HCT116 (cell line): ENCODE results near the gene URM1. TPM values are rescaled to one million over a fixed set of nuclear protein-coding genes. Genes with fewer than 3 reads are reported as not detected.

Experiments
- ATAC-seq: fragments of 200-7000 bp; cut with Tn5 transposase; 2 replicates; pipeline ENCODE4 v1.9.1; 2020; ENCODE audit warnings: mild to moderate bottlenecking, moderate library complexity
- BruUV-seq: library from RNA; stranded (reverse); fragments of 400-500 nt; replicated peaks from 2 replicates; lab custom pipeline; 2021; lab: Mats Ljungman, UMichigan
- CTCF ChIA-PET: fragments of 300-600 bp; sonication (Branson Sonifier 250); formaldehyde crosslinking; loops from one replicate; lab custom pipeline; 2021; ENCODE audit warnings: antibody characterized with exemption; lab: Charles Lee
- POLR2A ChIA-PET: fragments of 300-600, 350-600 bp; sonication (Branson Sonifier 250); formaldehyde crosslinking; loops from one replicate; lab custom pipeline; 2021; ENCODE audit warnings: antibody characterized with exemption; lab: Charles Lee
- RAD21 ChIA-PET, 2 experiments: fragments of 300-600 bp; sonication (Branson Sonifier 250); formaldehyde crosslinking; loops; one replicate each; lab custom pipeline; 2023; ENCODE audit warnings: low total read pairs in 2 of 2; ENCODE audit not compliant: uncharacterized antibody in 2 of 2, unreplicated experiment in 2 of 2, low non-redundant PET in 1 of 2; lab: Charles Lee
- DNase-seq: peaks from one replicate; pipeline ENCODE4 v3.0.0-alpha.2; 2010; ENCODE audit warnings: low read depth, low spot score
- H2AFZ ChIP-seq: fragments of 200-600 bp; shearing (Covaris generic), sonication (generic); 2 replicates; pipeline ENCODE4 v1.6.1; 2017; ENCODE audit warnings: low read depth, mixed run types, mixed read lengths, antibody characterized with exemption, low read length; ENCODE audit not compliant: poor library complexity, severe bottlenecking
- H3K27ac ChIP-seq: 2 replicates; pipeline ENCODE4 v1.5.1; 2012; ENCODE audit warnings: low read depth, low read length
- H3K27me3 ChIP-seq: fragments of 200-600 bp; sonication (generic); 2 replicates; pipeline ENCODE4 v1.6.1; 2016; ENCODE audit warnings: mixed run types, low read length, mixed read lengths; ENCODE audit not compliant: insufficient read depth
- H3K36me3 ChIP-seq, 2 experiments: fragments of 200-500 bp in 1 of 2; fragments of 200-600 bp in 1 of 2; sonication (Bioruptor generic) in 1 of 2; sonication (generic) in 1 of 2; 2 replicates each; pipeline versions ENCODE4 v1.5.1 to v1.6.1; 2014 to 2016; ENCODE audit warnings: low read length in 2 of 2, inconsistent platforms in 1 of 2, mixed read lengths in 1 of 2, mixed run types in 1 of 2; ENCODE audit not compliant: insufficient read depth in 2 of 2, control insufficient read depth in 1 of 2
- H3K4me1 ChIP-seq, 2 experiments: fragments of 200-600 bp in 1 of 2; sonication (generic) in 1 of 2; 2 replicates each; pipeline versions ENCODE4 v1.5.1 to v1.6.1; 2012 to 2017; ENCODE audit warnings: low read length in 2 of 2, inconsistent platforms in 1 of 2, mild to moderate bottlenecking in 1 of 2, mixed read lengths in 1 of 2, mixed run types in 1 of 2, moderate library complexity in 1 of 2; ENCODE audit not compliant: insufficient read depth in 2 of 2, control insufficient read depth in 1 of 2
- H3K4me2 ChIP-seq: fragments of 200-600 bp; sonication (generic); 2 replicates; pipeline ENCODE4 v1.6.1; 2017; ENCODE audit warnings: mixed run types, low read length, mixed read lengths
- H3K4me3 ChIP-seq, 2 experiments: fragments of 200-600 bp in 1 of 2; sonication (generic) in 1 of 2; replicated peaks in 1 of 2; 2 replicates each; pipeline ENCODE4 v1.5.1; 2011 to 2016; ENCODE audit warnings: low read length in 2 of 2, control low read depth in 1 of 2, low read depth in 1 of 2, mild to moderate bottlenecking in 1 of 2, mixed read lengths in 1 of 2, mixed run types in 1 of 2
- H3K79me2 ChIP-seq: fragments of 200-600 bp; sonication (generic); 2 replicates; pipeline ENCODE4 v1.6.1; 2017; ENCODE audit warnings: mild to moderate bottlenecking, mixed run types, low read length, moderate library complexity, mixed read lengths; ENCODE audit not compliant: insufficient read depth
- H3K9ac ChIP-seq: fragments of 200-600 bp; sonication (generic); 2 replicates; pipeline ENCODE4 v1.6.1; 2016; ENCODE audit warnings: low read length, mixed read lengths
- H3K9me2 ChIP-seq: fragments of 200-600 bp; sonication (generic), shearing (Covaris generic); 2 replicates; pipeline ENCODE4 v1.6.1; 2017; ENCODE audit warnings: mixed run types, mild to moderate bottlenecking, moderate library complexity; ENCODE audit not compliant: insufficient read depth
- H3K9me3 ChIP-seq, 2 experiments: fragments of 200-500 bp in 1 of 2; fragments of 200-600 bp in 1 of 2; sonication (Bioruptor generic) in 1 of 2; sonication (generic) in 1 of 2; 2 replicates each; pipeline ENCODE4 v1.6.1; 2014 to 2017; ENCODE audit warnings: low read length in 2 of 2, mixed read lengths in 2 of 2, inconsistent platforms in 1 of 2, low read depth in 1 of 2, mild to moderate bottlenecking in 1 of 2, mixed run types in 1 of 2, moderate library complexity in 1 of 2; ENCODE audit not compliant: control insufficient read depth in 1 of 2, insufficient read depth in 1 of 2
- H4K20me1 ChIP-seq: fragments of 200-600 bp; sonication (generic), shearing (Covaris generic); 2 replicates; pipeline ENCODE4 v1.6.1; 2017; ENCODE audit warnings: mixed run types, mild to moderate bottlenecking, moderate library complexity; ENCODE audit not compliant: insufficient read depth
- POLR2AphosphoS5 ChIP-seq: IDR thresholded peaks from 2 replicates; pipeline ENCODE4 v1.6.1; 2011; ENCODE audit warnings: mild to moderate bottlenecking, low read depth, low read length, moderate library complexity
- SIN3A ChIP-seq: IDR thresholded peaks from 2 replicates; pipeline ENCODE4 v1.6.1; 2012; ENCODE audit warnings: low read depth
- SP1 ChIP-seq: IDR thresholded peaks from 2 replicates; pipeline ENCODE4 v1.6.1; 2012; ENCODE audit warnings: low read depth
- ZFX ChIP-seq: fragments of 450-650 bp; IDR thresholded peaks from 2 replicates; pipeline ENCODE4 v1.6.1; 2017
- intact Hi-C: fragments of 100-400 bp; cut with micrococcal nuclease; formaldehyde crosslinking; loops from 2 replicates; pipeline ENCODE4 v1.10.0; 2022
- total RNA-seq: library from RNA; stranded (reverse); gene quantifications from one replicate; pipeline ENCODE4 v1.2.1, GENCODE V29; 2021; ENCODE audit not compliant: unreplicated experiment
- TF ChIP-seq, protein P1 (sequence below), 3 experiments: fragments of 200-600 bp in 1 of 3; sonication (generic) in 1 of 3; IDR thresholded peaks in 2 of 3; conservative IDR thresholded peaks in 1 of 3; 2 replicates each; pipeline ENCODE4 v1.5.1; 2012 to 2017; ENCODE audit warnings: low read depth in 2 of 3, low read length in 2 of 3, antibody characterized with exemption in 1 of 3, borderline replicate concordance in 1 of 3, control low read depth in 1 of 3, mild to moderate bottlenecking in 1 of 3, mixed read lengths in 1 of 3, mixed run types in 1 of 3, moderate library complexity in 1 of 3; ENCODE audit not compliant: insufficient read depth in 1 of 3
- TF ChIP-seq, protein P2 (sequence below): IDR thresholded peaks from 2 replicates; pipeline ENCODE4 v1.6.1; 2012

URM1 gene
- total RNA-seq, 1 experiment from 2014 or later, result 51.6 TPM

DNA sequence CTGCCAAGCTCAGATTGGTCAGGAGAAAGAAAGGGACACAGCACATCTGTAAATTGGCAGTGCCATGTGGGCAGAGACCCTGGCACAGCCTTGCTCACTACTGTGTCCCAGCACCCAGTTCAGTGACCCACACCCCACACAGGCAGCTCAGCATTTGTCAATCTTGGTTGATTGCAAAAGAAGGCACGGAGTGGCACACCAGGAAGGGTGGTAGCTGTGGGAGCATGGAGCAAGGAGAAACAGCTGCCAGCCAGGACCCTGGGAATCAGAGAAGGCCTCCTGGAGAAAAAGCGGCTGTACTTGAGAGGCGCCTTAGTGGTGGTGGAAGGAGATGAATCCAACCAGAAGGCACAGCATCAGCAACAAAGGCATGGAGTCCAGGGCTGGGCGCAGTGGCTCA is 27.3 kb upstream of the URM1 start:
- CTCF ChIA-PET, result no interaction called here

DNA sequence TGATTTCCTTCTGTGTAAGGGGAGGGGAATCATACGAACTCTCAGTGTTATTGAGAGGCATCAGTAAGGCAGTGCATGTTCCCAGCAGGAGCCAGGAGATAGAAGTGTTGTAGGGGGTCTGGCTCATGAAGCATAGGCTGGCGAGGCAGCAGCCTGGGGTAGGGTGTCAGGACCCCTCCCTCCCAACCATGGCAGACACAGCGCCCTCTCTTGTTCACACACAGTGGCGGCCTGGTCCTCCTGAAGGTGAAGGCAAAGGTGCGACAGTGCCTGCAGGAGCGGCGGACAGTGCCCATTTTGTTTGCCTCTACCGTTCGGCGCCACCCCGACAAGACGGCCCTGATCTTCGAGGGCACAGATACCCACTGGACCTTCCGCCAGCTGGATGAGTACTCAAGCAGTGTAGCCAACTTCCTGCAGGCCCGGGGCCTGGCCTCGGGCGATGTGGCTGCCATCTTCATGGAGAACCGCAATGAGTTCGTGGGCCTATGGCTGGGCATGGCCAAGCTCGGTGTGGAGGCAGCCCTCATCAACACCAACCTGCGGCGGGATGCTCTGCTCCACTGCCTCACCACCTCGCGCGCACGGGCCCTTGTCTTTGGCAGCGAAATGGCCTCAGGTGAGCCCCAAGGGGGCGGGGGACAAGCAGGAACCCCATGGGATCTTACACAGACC is 26.1 kb upstream of the URM1 start:
- no peak overlapping the region for H2AFZ ChIP-seq
- H3K4me1 ChIP-seq, result peaks cover 0 to 8% of the 10 kb centered on the region in 2 experiments; a peak in 2 of 4 replicates
- H3K4me3 ChIP-seq, result no peak overlapping the region
- CTCF ChIA-PET, result no interaction called here
- DNase-seq, result no peak
- no TSS peak for BruUV-seq
- no peak overlapping the region for H3K27ac ChIP-seq
- no peak overlapping the region for H3K4me2 ChIP-seq
- peaks cover 8 to 26% of the 10 kb centered on the region in 2 experiments; a peak in 3 of 4 replicates for H3K36me3 ChIP-seq
- POLR2A ChIA-PET, result no interaction called here
- intact Hi-C loops, result loop anchor here (10.0 kb wide), 1 partner anchor 150 kb away; the partner anchor contains the start of gene CIZ1
- no peaks in the 10 kb centered on the region for H3K9me3 ChIP-seq
- peaks cover 10% of the 10 kb centered on the region for H3K79me2 ChIP-seq
- H3K9me2 ChIP-seq, result no peaks in the 10 kb centered on the region
- RAD21 ChIA-PET, result no interaction called here
- TF ChIP-seq, protein P1, sequence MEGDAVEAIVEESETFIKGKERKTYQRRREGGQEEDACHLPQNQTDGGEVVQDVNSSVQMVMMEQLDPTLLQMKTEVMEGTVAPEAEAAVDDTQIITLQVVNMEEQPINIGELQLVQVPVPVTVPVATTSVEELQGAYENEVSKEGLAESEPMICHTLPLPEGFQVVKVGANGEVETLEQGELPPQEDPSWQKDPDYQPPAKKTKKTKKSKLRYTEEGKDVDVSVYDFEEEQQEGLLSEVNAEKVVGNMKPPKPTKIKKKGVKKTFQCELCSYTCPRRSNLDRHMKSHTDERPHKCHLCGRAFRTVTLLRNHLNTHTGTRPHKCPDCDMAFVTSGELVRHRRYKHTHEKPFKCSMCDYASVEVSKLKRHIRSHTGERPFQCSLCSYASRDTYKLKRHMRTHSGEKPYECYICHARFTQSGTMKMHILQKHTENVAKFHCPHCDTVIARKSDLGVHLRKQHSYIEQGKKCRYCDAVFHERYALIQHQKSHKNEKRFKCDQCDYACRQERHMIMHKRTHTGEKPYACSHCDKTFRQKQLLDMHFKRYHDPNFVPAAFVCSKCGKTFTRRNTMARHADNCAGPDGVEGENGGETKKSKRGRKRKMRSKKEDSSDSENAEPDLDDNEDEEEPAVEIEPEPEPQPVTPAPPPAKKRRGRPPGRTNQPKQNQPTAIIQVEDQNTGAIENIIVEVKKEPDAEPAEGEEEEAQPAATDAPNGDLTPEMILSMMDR (IDR thresholded peaks at IDR 0.05 in 2 of 3, conservative IDR thresholded peaks at IDR 0.05 in 1 of 3; ENCODE audit: borderline replicate concordance in 1 of 3, insufficient read depth in 1 of 3, low read depth in 2 of 3, low read length in 2 of 3), result peak in 1 of 3 experiments; percentile 31; a peak in 2 of 6 replicates
- no peak for TF ChIP-seq POLR2AphosphoS5
- TF ChIP-seq, all 23 proteins: peak for 1
- no peaks in the 10 kb centered on the region for H3K27me3 ChIP-seq
- ATAC-seq, result no peak
- H4K20me1 ChIP-seq, result no peaks in the 10 kb centered on the region
- no peak overlapping the region for H3K9ac ChIP-seq

More for the DNA sequence above, 27.3 kb upstream of the URM1 start:
- no peak overlapping the region for H3K27ac ChIP-seq
- intact Hi-C loops, result loop anchor here (10.0 kb wide), 1 partner anchor 149 kb away; the partner anchor contains the start of gene CIZ1
- no peak overlapping the region for H3K4me2 ChIP-seq
- no peaks in the 10 kb centered on the region for H3K9me3 ChIP-seq
- no peak for DNase-seq
- no peak for ATAC-seq
- no TSS peak for BruUV-seq
- no peaks in the 10 kb centered on the region for H3K9me2 ChIP-seq
- RAD21 ChIA-PET, result no interaction called here
- no peaks in the 10 kb centered on the region for H4K20me1 ChIP-seq
- no peak overlapping the region for H2AFZ ChIP-seq
- peaks cover 8 to 26% of the 10 kb centered on the region in 2 experiments; a peak in 3 of 4 replicates for H3K36me3 ChIP-seq
- H3K9ac ChIP-seq, result no peak overlapping the region
- H3K4me3 ChIP-seq, result no peak overlapping the region
- peaks cover 10% of the 10 kb centered on the region for H3K79me2 ChIP-seq
- peaks cover 0 to 20% of the 10 kb centered on the region in 2 experiments; a peak in 2 of 4 replicates for H3K4me1 ChIP-seq
- POLR2A ChIA-PET, result no interaction called here
- no peaks in the 10 kb centered on the region for H3K27me3 ChIP-seq
- TF ChIP-seq SIN3A (no peak), SP1 (no peak), POLR2AphosphoS5 (no peak), ZFX (no peak)
- TF ChIP-seq, protein P2, sequence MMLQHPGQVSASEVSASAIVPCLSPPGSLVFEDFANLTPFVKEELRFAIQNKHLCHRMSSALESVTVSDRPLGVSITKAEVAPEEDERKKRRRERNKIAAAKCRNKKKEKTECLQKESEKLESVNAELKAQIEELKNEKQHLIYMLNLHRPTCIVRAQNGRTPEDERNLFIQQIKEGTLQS, result no peak
